H9 (cell line): ENCODE data around the gene MOV10. TPM values are rescaled to one million over a fixed set of nuclear protein-coding genes. Genes with fewer than 3 reads are reported as not detected.

Source experiments
- DNase-seq: peaks from one replicate; pipeline ENCODE4 v3.0.0-alpha.2; 2017
- H2AFZ ChIP-seq: one replicate; pipeline ENCODE4 v1.6.1; 2013; ENCODE audit warnings: mild to moderate bottlenecking, low read length, control low read depth, moderate library complexity
- H2AK5ac ChIP-seq: 2 replicates; pipeline ENCODE4 v1.6.1; 2013; ENCODE audit warnings: low read length, control low read depth, mixed read lengths; ENCODE audit not compliant: insufficient read length
- H2BK120ac ChIP-seq: one replicate; pipeline ENCODE4 v1.6.1; 2013; ENCODE audit warnings: low read depth, mild to moderate bottlenecking, low read length, control low read depth, inconsistent platforms; ENCODE audit not compliant: poor library complexity, severe bottlenecking
- H2BK12ac ChIP-seq: 2 replicates; pipeline ENCODE4 v1.6.1; 2013; ENCODE audit warnings: low read length, control low read depth, mixed read lengths, low read depth; ENCODE audit not compliant: insufficient read length
- H2BK15ac ChIP-seq: 2 replicates; pipeline ENCODE4 v1.6.1; 2013; ENCODE audit warnings: low read depth, low read length, control low read depth
- H2BK20ac ChIP-seq: one replicate; pipeline ENCODE4 v1.6.1; 2013; ENCODE audit warnings: low read depth, mild to moderate bottlenecking, low read length, control low read depth, inconsistent platforms; ENCODE audit not compliant: poor library complexity, severe bottlenecking
- H2BK5ac ChIP-seq: 2 replicates; pipeline ENCODE4 v1.6.1; 2013; ENCODE audit warnings: low read length, control low read depth, mixed read lengths; ENCODE audit not compliant: insufficient read length
- H3K14ac ChIP-seq: 2 replicates; pipeline ENCODE4 v1.6.1; 2013; ENCODE audit warnings: low read length, control low read depth; ENCODE audit not compliant: insufficient read depth
- H3K18ac ChIP-seq: 2 replicates; pipeline ENCODE4 v1.6.1; 2013; ENCODE audit warnings: low read depth, mild to moderate bottlenecking, mixed read lengths, low read length, control low read depth; ENCODE audit not compliant: insufficient read length
- H3K23ac ChIP-seq: 2 replicates; pipeline ENCODE4 v1.6.1; 2013; ENCODE audit warnings: low read length, control low read depth, mixed read lengths, low read depth; ENCODE audit not compliant: insufficient read length
- H3K23me2 ChIP-seq: 2 replicates; pipeline ENCODE4 v1.6.1; 2013; ENCODE audit warnings: low read depth, mild to moderate bottlenecking, mixed read lengths, low read length, control low read depth; ENCODE audit not compliant: insufficient read length, poor library complexity, severe bottlenecking
- H3K27ac ChIP-seq: 2 replicates; pipeline ENCODE4 v1.5.1; 2013; ENCODE audit warnings: low read length, control low read depth, mixed read lengths, low read depth; ENCODE audit not compliant: insufficient read length
- H3K27me3 ChIP-seq: 2 replicates; pipeline ENCODE4 v1.6.1; 2013; ENCODE audit warnings: low read length, control low read depth, inconsistent platforms; ENCODE audit not compliant: insufficient read depth
- H3K4ac ChIP-seq: 2 replicates; pipeline ENCODE4 v1.6.1; 2013; ENCODE audit warnings: low read depth, mild to moderate bottlenecking, control low read depth, inconsistent platforms, low read length, moderate library complexity
- H3K4me1 ChIP-seq: 2 replicates; pipeline ENCODE4 v1.6.1; 2013; ENCODE audit warnings: low read length, control low read depth, inconsistent platforms; ENCODE audit not compliant: insufficient read depth
- H3K4me2 ChIP-seq: 2 replicates; pipeline ENCODE4 v1.6.1; 2013; ENCODE audit warnings: low read length, control low read depth, mixed read lengths; ENCODE audit not compliant: insufficient read length, insufficient read depth
- H3K56ac ChIP-seq: 2 replicates; pipeline ENCODE4 v1.6.1; 2013; ENCODE audit warnings: low read depth, mild to moderate bottlenecking, mixed read lengths, low read length, control low read depth; ENCODE audit not compliant: insufficient read length
- H3K79me1 ChIP-seq: 2 replicates; pipeline ENCODE4 v1.6.1; 2013; ENCODE audit warnings: low read depth, mild to moderate bottlenecking, moderate library complexity, low read length, control low read depth, inconsistent platforms; ENCODE audit not compliant: insufficient read depth, poor library complexity, severe bottlenecking
- H3K79me2 ChIP-seq: 2 replicates; pipeline ENCODE4 v1.6.1; 2013; ENCODE audit warnings: low read length, control low read depth, inconsistent platforms; ENCODE audit not compliant: insufficient read depth
- H3K9ac ChIP-seq: 2 replicates; pipeline ENCODE4 v1.6.1; 2013; ENCODE audit warnings: low read length, control low read depth, mixed read lengths; ENCODE audit not compliant: insufficient read length; ENCODE audit errors: extremely low read depth
- H3K9me3 ChIP-seq: one replicate; pipeline ENCODE4 v1.6.1; 2013; ENCODE audit warnings: low read depth, low read length, inconsistent platforms; ENCODE audit not compliant: control insufficient read depth
- H3T11ph ChIP-seq: one replicate; pipeline ENCODE4 v1.6.1; 2013; ENCODE audit warnings: mild to moderate bottlenecking, low read length, control low read depth, inconsistent platforms
- H4K20me1 ChIP-seq: one replicate; pipeline ENCODE4 v1.6.1; 2013; ENCODE audit not compliant: control insufficient read depth, insufficient read length, insufficient read depth
- H4K5ac ChIP-seq: 2 replicates; pipeline ENCODE4 v1.6.1; 2013; ENCODE audit warnings: low read depth, mild to moderate bottlenecking, mixed read lengths, low read length, control low read depth; ENCODE audit not compliant: insufficient read length
- H4K8ac ChIP-seq: replicated peaks from 2 replicates; pipeline ENCODE4 v1.6.1; 2013; ENCODE audit warnings: low read length, control low read depth, mixed read lengths, low read depth; ENCODE audit not compliant: insufficient read length
- H4K91ac ChIP-seq: 2 replicates; pipeline ENCODE4 v1.6.1; 2013; ENCODE audit warnings: low read depth, mild to moderate bottlenecking, moderate library complexity, mixed read lengths, low read length, control low read depth; ENCODE audit not compliant: insufficient read length
- H3K27ac Mint-ChIP-seq, 3 experiments: 2 replicates in 2 of 3; 3 replicates in 1 of 3; pipeline ENCODE4 v1.8.0; 2020 to 2021; ENCODE audit warnings: mixed read lengths in 3 of 3, mild to moderate bottlenecking in 1 of 3, moderate library complexity in 1 of 3
- H3K27me3 Mint-ChIP-seq: 2 replicates; pipeline ENCODE4 v1.8.0; 2021; ENCODE audit warnings: low read depth, mild to moderate bottlenecking, moderate library complexity, mixed read lengths
- H3K36me3 Mint-ChIP-seq, 3 experiments: 2 replicates in 2 of 3; 3 replicates in 1 of 3; pipeline ENCODE4 v1.8.0; 2020 to 2021; ENCODE audit warnings: low read depth in 3 of 3, mixed read lengths in 3 of 3; ENCODE audit not compliant: insufficient read depth in 1 of 3
- H3K4me1 Mint-ChIP-seq, 2 experiments: 2 replicates each; pipeline ENCODE4 v1.8.0; 2020; ENCODE audit warnings: mixed read lengths in 2 of 2
- H3K4me3 Mint-ChIP-seq, 2 experiments: 2 replicates in 1 of 2; 3 replicates in 1 of 2; pipeline ENCODE4 v1.8.0; 2020 to 2021; ENCODE audit warnings: mild to moderate bottlenecking in 2 of 2, mixed read lengths in 2 of 2, moderate library complexity in 1 of 2
- H3K9me3 Mint-ChIP-seq, 2 experiments: 2 replicates in 1 of 2; 3 replicates in 1 of 2; pipeline ENCODE4 v1.8.0; 2020; ENCODE audit warnings: mild to moderate bottlenecking in 2 of 2, mixed read lengths in 2 of 2, moderate library complexity in 1 of 2
- WGBS: extraction: QIAGEN DNeasy Blood & Tissue Kit; methylation state at CpG from one replicate; pipeline ENCODE4 v1.1.7; 2013; ENCODE audit warnings: missing lambda C conversion rate, low lambda C conversion rate, mixed read lengths; ENCODE audit not compliant: insufficient read length; ENCODE audit errors: extremely low coverage; 5-methylcytosine and 5-hydroxymethylcytosine counted together
- total RNA-seq: library from RNA; stranded (reverse); gene quantifications from 2 replicates; pipeline ENCODE4 v1.2.1, GENCODE V29; 2021
- TF ChIP-seq, protein P1 (sequence below): fragments of 200-600 bp; sonication (generic); conservative IDR thresholded peaks from 3 replicates; pipeline ENCODE4 v1.8.0; 2021; ENCODE audit warnings: antibody characterized with exemption, mild to moderate bottlenecking

The MOV10 gene
- total RNA-seq, 1 experiment from 2014 or later, result 77.8 TPM

DNA sequence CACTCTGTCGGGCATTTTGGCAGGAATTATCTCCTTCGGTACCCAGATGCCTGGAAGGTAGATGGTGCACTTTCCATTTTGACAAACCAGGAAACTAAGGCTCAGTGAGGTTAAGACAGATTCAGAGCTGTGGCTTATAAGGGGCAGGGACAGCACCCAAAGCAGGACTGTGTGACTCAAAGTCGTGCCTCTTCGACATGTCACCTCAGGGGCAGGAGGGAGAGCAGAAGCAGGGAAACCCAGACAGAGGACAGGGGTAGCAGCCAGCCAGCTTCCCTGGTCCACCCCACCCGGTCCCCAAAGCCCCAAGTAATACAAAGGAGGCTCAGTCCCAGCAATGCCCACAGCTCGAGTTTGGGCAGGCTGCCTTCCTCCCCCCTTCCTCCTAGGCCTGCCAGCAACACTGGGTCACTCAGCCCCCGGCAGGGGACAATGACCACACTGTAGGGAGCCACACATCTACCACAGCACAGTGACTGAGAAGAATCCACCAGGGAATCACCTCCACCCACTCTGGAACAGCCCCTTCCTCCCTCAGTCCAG lies 30.0 kb downstream of the MOV10 start:
- no peak overlapping the region for H2BK5ac ChIP-seq
- H3T11ph ChIP-seq, result no peak overlapping the region
- peaks cover 16% of the 10 kb centered on the region for H3K4me1 ChIP-seq
- DNase-seq, result no peak
- no peaks in the 10 kb centered on the region for H3K9me3 ChIP-seq
- H3K56ac ChIP-seq, result no peak overlapping the region
- H3K23ac ChIP-seq, result no peak overlapping the region
- peak overlapping the region; percentile 66 for H3K4me2 ChIP-seq
- Mint-ChIP-seq H3K4me3 (peak overlapping the region; percentile 72 to 84), H3K27ac (peak overlapping the region in 1 of 3 experiments; percentile 88; a peak in 2 of 7 replicates), H3K27me3 (peaks cover 61% of the 10 kb centered on the region), H3K4me1 (peaks cover 68 to 76% of the 10 kb centered on the region in 2 experiments), H3K36me3 (peaks cover 16 to 41% (median 35%) of the 10 kb centered on the region in 3 experiments; a peak in 6 of 7 replicates), H3K9me3 (no peaks in the 10 kb centered on the region; a peak in 1 of 5 replicates)
- no peak overlapping the region for H3K14ac ChIP-seq
- H2AFZ ChIP-seq, result no peak overlapping the region
- H2BK120ac ChIP-seq, result no peak overlapping the region
- H4K91ac ChIP-seq, result no peak overlapping the region
- no peak overlapping the region for H3K18ac ChIP-seq
- H3K4ac ChIP-seq, result no peak overlapping the region
- H3K27me3 ChIP-seq, result peaks cover 6% of the 10 kb centered on the region; the same call in 1 of the 2 replicates
- H2AK5ac ChIP-seq, result no peak overlapping the region
- no peak overlapping the region for H2BK20ac ChIP-seq
- peaks cover 13% of the 10 kb centered on the region for H3K23me2 ChIP-seq
- no peak overlapping the region for H4K5ac ChIP-seq
- peaks cover 2% of the 10 kb centered on the region for H4K20me1 ChIP-seq
- no peaks in the 10 kb centered on the region for H3K79me2 ChIP-seq
- H2BK12ac ChIP-seq, result no peak overlapping the region
- no peak overlapping the region for H2BK15ac ChIP-seq
- no peaks in the 10 kb centered on the region for H3K79me1 ChIP-seq
- no CpG with 5 or more reads among the region's 7 CpGs for WGBS
- no peak overlapping the region for H4K8ac ChIP-seq
- H3K27ac ChIP-seq, result no peak overlapping the region
- TF ChIP-seq, protein P1, sequence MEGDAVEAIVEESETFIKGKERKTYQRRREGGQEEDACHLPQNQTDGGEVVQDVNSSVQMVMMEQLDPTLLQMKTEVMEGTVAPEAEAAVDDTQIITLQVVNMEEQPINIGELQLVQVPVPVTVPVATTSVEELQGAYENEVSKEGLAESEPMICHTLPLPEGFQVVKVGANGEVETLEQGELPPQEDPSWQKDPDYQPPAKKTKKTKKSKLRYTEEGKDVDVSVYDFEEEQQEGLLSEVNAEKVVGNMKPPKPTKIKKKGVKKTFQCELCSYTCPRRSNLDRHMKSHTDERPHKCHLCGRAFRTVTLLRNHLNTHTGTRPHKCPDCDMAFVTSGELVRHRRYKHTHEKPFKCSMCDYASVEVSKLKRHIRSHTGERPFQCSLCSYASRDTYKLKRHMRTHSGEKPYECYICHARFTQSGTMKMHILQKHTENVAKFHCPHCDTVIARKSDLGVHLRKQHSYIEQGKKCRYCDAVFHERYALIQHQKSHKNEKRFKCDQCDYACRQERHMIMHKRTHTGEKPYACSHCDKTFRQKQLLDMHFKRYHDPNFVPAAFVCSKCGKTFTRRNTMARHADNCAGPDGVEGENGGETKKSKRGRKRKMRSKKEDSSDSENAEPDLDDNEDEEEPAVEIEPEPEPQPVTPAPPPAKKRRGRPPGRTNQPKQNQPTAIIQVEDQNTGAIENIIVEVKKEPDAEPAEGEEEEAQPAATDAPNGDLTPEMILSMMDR, result no peak
- H3K9ac ChIP-seq, result no peak overlapping the region
